A673 (cell line): Measurements from ENCODE around the gene TOMM34.

Experiments used
- CTCF ChIP-seq: fragments of 300-800, 200-600 bp; sonication (generic); conservative IDR thresholded peaks from 2 replicates; pipeline ENCODE4 v1.5.1; 2017; ENCODE audit warnings: low read depth, mild to moderate bottlenecking, antibody characterized with exemption, low read length, moderate library complexity, mixed read lengths
- EZH2 ChIP-seq: fragments of 200-600 bp; sonication (generic); IDR thresholded peaks from 2 replicates; pipeline ENCODE4 v1.6.1; 2017; ENCODE audit warnings: borderline replicate concordance, low read depth, mild to moderate bottlenecking, mixed read lengths, antibody characterized with exemption, low read length; ENCODE audit not compliant: poor library complexity, severe bottlenecking

- TF ChIP-seq CTCF (no peak), EZH2 (no peak)
Measured at GRCh38 chr20:44961870-44962267, 1.7 kb upstream of the TOMM34 start.
